PC-3 (cell line): Measurements from ENCODE around the gene AGFG2.

Source experiments
- EZH2 ChIP-seq: fragments of 300-600 bp; sonication (generic); IDR thresholded peaks from one replicate; pipeline ENCODE4 v1.6.1; 2017; ENCODE audit warnings: antibody characterized with exemption, mild to moderate bottlenecking, low read length; ENCODE audit not compliant: unreplicated experiment
- EZH2phosphoT487 ChIP-seq: fragments of 300-600 bp; sonication (generic); IDR thresholded peaks from 2 replicates; pipeline ENCODE4 v1.6.1; 2018; ENCODE audit warnings: mild to moderate bottlenecking, antibody characterized with exemption, low read length, borderline replicate concordance
- TF ChIP-seq, protein P1 (sequence below): fragments of 300-600 bp; sonication (generic); conservative IDR thresholded peaks from 2 replicates; pipeline ENCODE4 v1.5.1; 2017; ENCODE audit warnings: antibody characterized with exemption, low read depth, mild to moderate bottlenecking, low read length

DNA sequence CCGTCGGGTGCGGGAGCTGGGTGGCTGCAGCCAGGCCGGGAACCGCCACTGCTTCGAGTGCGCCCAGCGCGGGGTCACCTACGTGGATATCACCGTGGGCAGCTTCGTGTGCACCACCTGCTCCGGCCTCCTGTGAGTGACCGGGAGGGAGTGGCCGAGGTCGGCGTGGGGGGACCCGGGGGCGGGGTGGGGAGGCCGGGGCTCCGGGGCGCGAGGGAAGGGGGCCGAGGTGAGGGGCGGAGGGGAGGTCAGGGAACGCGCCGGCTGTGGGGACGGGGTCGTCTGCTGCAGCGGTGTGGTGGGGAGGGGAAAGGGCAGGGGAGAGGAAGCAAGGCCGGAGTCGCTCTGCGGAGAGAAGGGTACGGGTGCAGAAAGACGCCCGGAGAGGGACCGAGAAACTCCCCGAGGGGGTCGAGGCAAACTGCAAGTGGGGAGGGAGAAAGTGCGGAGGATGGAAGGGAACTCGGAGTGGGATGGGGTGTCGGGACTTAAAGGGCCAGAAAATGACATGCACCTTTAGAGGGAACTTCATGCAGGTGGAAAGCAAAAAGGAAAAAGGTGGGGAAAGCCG is 518 bp downstream of the AGFG2 start:
- TF ChIP-seq EZH2phosphoT487 (no peak), EZH2 (no peak)
- TF ChIP-seq, protein P1, sequence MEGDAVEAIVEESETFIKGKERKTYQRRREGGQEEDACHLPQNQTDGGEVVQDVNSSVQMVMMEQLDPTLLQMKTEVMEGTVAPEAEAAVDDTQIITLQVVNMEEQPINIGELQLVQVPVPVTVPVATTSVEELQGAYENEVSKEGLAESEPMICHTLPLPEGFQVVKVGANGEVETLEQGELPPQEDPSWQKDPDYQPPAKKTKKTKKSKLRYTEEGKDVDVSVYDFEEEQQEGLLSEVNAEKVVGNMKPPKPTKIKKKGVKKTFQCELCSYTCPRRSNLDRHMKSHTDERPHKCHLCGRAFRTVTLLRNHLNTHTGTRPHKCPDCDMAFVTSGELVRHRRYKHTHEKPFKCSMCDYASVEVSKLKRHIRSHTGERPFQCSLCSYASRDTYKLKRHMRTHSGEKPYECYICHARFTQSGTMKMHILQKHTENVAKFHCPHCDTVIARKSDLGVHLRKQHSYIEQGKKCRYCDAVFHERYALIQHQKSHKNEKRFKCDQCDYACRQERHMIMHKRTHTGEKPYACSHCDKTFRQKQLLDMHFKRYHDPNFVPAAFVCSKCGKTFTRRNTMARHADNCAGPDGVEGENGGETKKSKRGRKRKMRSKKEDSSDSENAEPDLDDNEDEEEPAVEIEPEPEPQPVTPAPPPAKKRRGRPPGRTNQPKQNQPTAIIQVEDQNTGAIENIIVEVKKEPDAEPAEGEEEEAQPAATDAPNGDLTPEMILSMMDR = no peak
